KMS-11 (cell line): Measurements from ENCODE around the gene NMU.
"Not testable (repeated sequence)": the region's sequence is repeated elsewhere in the genome, so short reads cannot be mapped to it uniquely, and the experiment has no call there.

Experiments
- H2AFZ ChIP-seq: fragments of 200-600 bp; sonication (generic); 2 replicates; pipeline ENCODE4 v1.6.1; 2016; ENCODE audit warnings: antibody characterized with exemption, mixed run types, low read depth
- H3K27ac ChIP-seq: fragments of 200-600 bp; sonication (generic); 2 replicates; pipeline ENCODE4 v1.6.1; 2016; ENCODE audit warnings: mild to moderate bottlenecking, mixed run types
- H3K27me3 ChIP-seq: fragments of 200-600 bp; sonication (generic); 2 replicates; pipeline ENCODE4 v1.6.1; 2017; ENCODE audit warnings: mild to moderate bottlenecking, low read depth, mixed run types, moderate library complexity; ENCODE audit not compliant: insufficient read depth
- H3K36me3 ChIP-seq: fragments of 200-600 bp; sonication (generic); 2 replicates; pipeline ENCODE4 v1.6.1; 2017; ENCODE audit warnings: mild to moderate bottlenecking, mixed run types; ENCODE audit not compliant: insufficient read depth
- H3K4me1 ChIP-seq: fragments of 200-600 bp; sonication (generic); 2 replicates; pipeline ENCODE4 v1.6.1; 2016; ENCODE audit warnings: mild to moderate bottlenecking, low read depth, mixed run types; ENCODE audit not compliant: poor library complexity, severe bottlenecking
- H3K4me2 ChIP-seq: fragments of 200-600 bp; sonication (generic); 2 replicates; pipeline ENCODE4 v1.7.0; 2016; ENCODE audit warnings: mild to moderate bottlenecking, mixed run types
- H3K4me3 ChIP-seq: fragments of 200-600 bp; sonication (generic); IDR thresholded peaks from 2 replicates; pipeline ENCODE4 v1.6.1; 2017; ENCODE audit warnings: low read depth, low read length, mixed read lengths; ENCODE audit not compliant: insufficient read depth
- H3K79me2 ChIP-seq: fragments of 200-600 bp; sonication (generic); 2 replicates; pipeline ENCODE4 v1.6.1; 2016; ENCODE audit warnings: low read depth, mixed run types; ENCODE audit not compliant: insufficient read depth
- H3K9ac ChIP-seq: fragments of 200-600 bp; sonication (generic); 2 replicates; pipeline ENCODE4 v1.6.1; 2016; ENCODE audit warnings: mild to moderate bottlenecking, mixed run types
- H4K20me1 ChIP-seq: fragments of 200-600 bp; sonication (generic); 2 replicates; pipeline ENCODE4 v1.6.1; 2016; ENCODE audit warnings: mild to moderate bottlenecking, mixed run types; ENCODE audit not compliant: insufficient read depth
- CTCF ChIP-seq: fragments of 200-600 bp; sonication (generic); conservative IDR thresholded peaks from 2 replicates; pipeline ENCODE4 v1.6.1; 2017; ENCODE audit warnings: low read depth, mild to moderate bottlenecking, antibody characterized with exemption, low read length, moderate library complexity, mixed read lengths

The NMU gene

GRCh38 chr4:55561889-55562288 lies 74.2 kb downstream of the NMU start:
- no peak overlapping the region for H2AFZ ChIP-seq
- peak overlapping the region; percentile 86 for H3K4me2 ChIP-seq
- TF ChIP-seq CTCF = no peak
- no peak overlapping the region for H3K4me3 ChIP-seq
- no peaks in the 10 kb centered on the region for H3K36me3 ChIP-seq
- peak overlapping the region; percentile 1; the same call in 1 of the 2 replicates for H3K27ac ChIP-seq
- peaks cover 17% of the 10 kb centered on the region for H3K4me1 ChIP-seq
- H4K20me1 ChIP-seq = no peaks in the 10 kb centered on the region
- H3K9ac ChIP-seq = no peak overlapping the region
- H3K79me2 ChIP-seq = no peaks in the 10 kb centered on the region
- H3K27me3 ChIP-seq = no peaks in the 10 kb centered on the region

DNA sequence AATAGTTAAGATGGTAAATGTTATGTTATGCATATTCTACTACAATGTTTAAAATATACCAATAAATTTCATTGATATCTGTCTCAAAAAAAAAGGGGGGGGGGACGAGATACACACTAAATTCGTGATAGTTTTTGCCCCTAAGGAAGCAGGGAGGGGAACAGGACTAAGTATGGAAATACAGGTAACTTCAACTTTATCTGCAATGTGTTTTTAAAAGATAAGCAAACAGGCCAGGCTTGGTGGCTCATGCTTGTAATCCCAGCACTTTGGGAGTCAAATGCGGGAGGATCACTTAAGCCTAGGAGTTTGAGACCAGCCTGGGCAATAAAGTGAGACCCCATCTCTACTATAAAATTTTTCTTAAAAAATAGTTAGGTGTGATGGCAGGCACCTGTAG lies 76.0 kb downstream of the NMU start:
- no peaks in the 10 kb centered on the region for H4K20me1 ChIP-seq
- no peaks in the 10 kb centered on the region for H3K27me3 ChIP-seq
- no peak overlapping the region for H2AFZ ChIP-seq
- H3K27ac ChIP-seq = no peak overlapping the region
- H3K36me3 ChIP-seq = no peaks in the 10 kb centered on the region
- no peak overlapping the region for H3K4me3 ChIP-seq
- H3K4me1 ChIP-seq = peaks cover 17% of the 10 kb centered on the region
- H3K79me2 ChIP-seq = no peaks in the 10 kb centered on the region
- TF ChIP-seq CTCF = no peak
- no peak overlapping the region for H3K9ac ChIP-seq
- no peak overlapping the region for H3K4me2 ChIP-seq

DNA sequence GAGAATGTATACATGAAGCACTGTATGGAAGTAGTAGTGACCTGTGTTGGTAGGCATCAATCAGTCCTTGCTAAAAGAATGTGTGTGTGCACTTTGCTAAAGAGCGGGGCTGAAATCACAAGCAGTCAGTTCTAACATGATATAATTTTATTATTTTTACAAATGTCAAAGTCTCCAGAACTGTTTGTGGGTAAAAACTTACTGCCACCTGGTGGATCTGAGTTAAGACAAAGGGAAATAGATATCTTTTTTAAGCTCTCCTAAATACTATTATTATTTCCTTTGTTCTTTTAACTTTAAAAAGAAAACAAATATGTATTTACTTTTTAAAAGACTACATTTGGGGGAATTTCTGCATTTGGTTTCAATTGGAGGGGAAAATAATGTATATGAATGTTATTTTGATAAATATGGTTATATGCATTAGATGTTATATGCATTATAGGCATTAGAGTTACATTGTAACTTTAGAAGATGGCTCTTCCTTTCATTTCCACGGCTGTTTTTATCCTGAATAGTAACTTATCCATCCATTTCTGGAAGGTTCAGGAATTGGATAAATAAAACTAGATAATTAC lies 81.6 kb downstream of the NMU start:
- H3K4me3 ChIP-seq = no peak overlapping the region
- no peak overlapping the region for H3K27ac ChIP-seq
- H3K4me1 ChIP-seq = peaks cover 13% of the 10 kb centered on the region
- H3K79me2 ChIP-seq = no peaks in the 10 kb centered on the region
- peak overlapping the region; percentile 68; the same call in 1 of the 2 replicates for H2AFZ ChIP-seq
- TF ChIP-seq CTCF = peak; percentile 42; the same call in 1 of the 2 replicates
- peak overlapping the region; percentile 80 for H3K4me2 ChIP-seq
- H3K9ac ChIP-seq = no peak overlapping the region
- no peaks in the 10 kb centered on the region for H3K27me3 ChIP-seq
- H3K36me3 ChIP-seq = no peaks in the 10 kb centered on the region
- H4K20me1 ChIP-seq = no peaks in the 10 kb centered on the region

DNA sequence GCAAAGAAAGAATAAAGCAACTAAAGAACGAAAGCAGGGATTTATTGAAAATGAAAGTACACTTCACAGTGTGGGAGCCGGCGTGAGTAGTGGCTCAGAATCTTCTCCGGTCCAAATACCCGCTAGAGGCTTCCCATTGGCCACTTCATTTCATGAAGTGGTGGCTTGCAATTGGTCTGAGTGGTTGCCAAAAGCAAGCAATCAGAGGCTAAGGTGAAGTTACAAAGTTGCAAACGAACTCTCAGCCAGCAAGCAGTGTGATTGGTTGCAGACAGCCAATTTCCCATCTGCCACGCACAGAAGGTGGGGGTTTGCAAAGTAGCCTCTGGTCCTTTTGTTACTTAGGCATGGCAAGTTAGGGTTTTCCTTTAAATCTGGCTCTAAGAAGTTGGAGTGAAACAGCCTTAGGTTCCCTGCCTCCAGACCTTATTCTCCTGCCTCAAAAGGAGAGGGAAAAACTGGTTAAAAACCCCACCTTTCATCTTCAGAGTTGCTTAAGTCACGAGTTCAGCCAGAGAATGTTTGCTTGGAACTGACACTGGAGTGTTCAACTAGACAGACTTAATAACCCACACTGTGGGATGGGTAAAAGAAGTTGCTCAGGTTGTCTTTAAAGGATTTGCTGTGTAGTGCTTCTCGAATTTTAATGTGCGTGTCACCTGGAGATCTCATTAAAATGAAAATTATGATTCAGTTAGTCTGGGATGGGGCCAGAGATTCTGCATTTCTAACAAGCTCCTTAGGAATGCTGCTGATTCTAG lies 82.5 kb downstream of the NMU start:
- no peak overlapping the region; the same call in 1 of the 2 replicates for H3K9ac ChIP-seq
- H2AFZ ChIP-seq = peak overlapping the region; percentile 68
- peak overlapping the region; percentile 43 for H3K27ac ChIP-seq
- H3K79me2 ChIP-seq = no peaks in the 10 kb centered on the region
- H3K4me1 ChIP-seq = peaks cover 13% of the 10 kb centered on the region
- peak overlapping the region; percentile 80 for H3K4me2 ChIP-seq
- no peak for TF ChIP-seq CTCF
- no peaks in the 10 kb centered on the region for H3K36me3 ChIP-seq
- H3K4me3 ChIP-seq = no peak overlapping the region
- H4K20me1 ChIP-seq = no peaks in the 10 kb centered on the region
- no peaks in the 10 kb centered on the region for H3K27me3 ChIP-seq

DNA sequence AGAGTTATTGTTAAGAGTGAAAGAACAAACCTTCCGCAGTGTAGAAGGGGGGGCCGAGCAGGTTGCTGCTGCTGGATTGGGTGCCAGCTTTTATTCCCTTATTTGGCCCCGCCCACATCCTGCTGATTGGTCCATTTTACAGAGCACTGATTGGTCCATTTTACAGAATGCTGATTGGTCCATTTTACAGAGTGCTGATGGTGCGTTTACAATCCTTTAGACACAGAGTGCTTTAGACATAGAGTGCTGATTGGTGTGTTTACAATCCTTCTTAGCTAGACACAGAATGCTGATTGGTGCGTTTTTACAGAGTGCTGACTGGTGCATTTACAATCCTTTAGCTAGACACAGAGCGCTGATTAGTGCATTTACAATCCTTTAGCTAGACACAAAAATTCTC lies 84.1 kb downstream of the NMU start:
- not testable (repeated sequence) for H4K20me1 ChIP-seq, H3K4me3 ChIP-seq, H3K4me2 ChIP-seq, H3K27ac ChIP-seq, H3K79me2 ChIP-seq, H3K27me3 ChIP-seq, H3K9ac ChIP-seq, H3K36me3 ChIP-seq, H2AFZ ChIP-seq
- peaks cover 19% of the 10 kb centered on the region for H3K4me1 ChIP-seq
